NCI-H2171 treated with DMSO at 0.1 percent for 48 hours (cell line): ENCODE measurements around the gene AGBL4.
"Not testable (repeated sequence)": the region's sequence is repeated elsewhere in the genome, so short reads cannot be mapped to it uniquely, and the experiment has no call there.

Experiments used
- DNase-seq: peaks from one replicate; lab custom pipeline; 2025; lab: John Stamatoyannopoulos, UW

Gene AGBL4

DNA sequence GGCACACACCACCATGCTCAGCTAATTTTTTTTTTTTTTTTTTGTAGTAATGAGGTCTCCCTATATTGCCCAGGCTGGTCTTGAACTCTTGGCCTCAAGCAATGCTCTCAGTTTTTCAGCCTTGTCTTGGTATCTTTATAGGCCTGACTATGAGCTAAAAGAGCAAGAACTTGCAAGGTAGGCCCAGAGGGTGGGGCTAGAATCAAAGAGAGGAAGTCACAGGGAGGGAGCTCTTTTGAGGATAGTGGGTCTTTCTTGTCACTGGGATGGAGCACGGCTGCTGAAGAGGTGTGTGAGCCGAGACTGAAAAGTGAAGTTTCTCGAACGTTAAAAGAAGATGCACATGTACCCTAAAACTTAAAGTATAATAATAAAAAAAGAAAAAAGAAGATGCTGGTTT lies 987.1 kb downstream of the AGBL4 start:
- DNase-seq, result no peak

GRCh38 chr1:49028396-49028795 lies 995.4 kb downstream of the AGBL4 start:
- DNase-seq, result no peak

GRCh38 chr1:49026230-49026811 lies 997.4 kb downstream of the AGBL4 start:
- DNase-seq, result peak; percentile 45

DNA sequence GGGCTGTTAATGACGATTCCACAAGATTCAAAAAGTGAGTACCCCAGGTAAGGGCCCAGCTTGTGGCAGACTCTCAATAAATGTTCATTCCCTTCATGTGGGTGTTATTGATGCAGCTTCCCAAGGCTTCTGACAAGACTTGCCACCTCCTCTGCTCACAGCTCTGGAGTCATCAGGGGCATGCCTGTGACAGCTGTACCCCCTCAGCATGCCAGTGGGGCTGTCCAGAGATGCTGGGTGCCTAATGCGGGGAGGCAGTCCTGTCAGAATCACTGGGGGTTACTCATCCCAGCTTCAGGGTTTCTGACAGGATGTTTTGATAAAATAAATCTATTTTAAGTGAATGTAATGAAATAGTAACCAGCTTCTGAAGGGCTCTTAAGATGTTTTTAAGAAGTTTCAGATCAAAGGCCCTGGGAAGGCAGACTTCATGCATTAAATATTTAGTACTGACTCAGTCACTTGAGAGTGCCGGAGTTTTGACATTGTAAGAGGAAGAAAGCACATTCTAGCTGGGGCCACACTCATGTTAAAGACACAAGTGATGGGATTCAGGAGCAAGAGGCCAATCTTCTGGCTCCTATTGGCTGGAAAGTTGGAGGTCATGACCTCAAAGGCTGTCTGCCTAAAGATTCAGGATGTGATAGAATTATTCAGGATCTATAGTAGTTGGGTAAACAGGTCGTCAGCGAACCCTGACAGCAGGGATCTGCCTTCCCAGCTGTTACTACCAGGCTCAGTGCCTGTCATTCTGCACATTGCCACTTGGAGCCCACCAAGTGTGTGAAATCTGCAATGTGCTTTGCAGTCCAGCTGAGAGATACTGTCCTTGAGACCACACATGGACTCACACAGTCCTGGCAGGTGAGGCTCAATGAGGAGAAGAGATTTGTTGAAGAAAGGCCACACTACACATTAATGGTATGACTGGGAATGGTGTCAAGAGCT lies 1007.5 kb downstream of the AGBL4 start:
- peak; percentile 77 for DNase-seq

GRCh38 chr1:49013079-49013478 lies 1010.7 kb downstream of the AGBL4 start:
- no peak for DNase-seq

- DNase-seq, result not testable (repeated sequence)
Observed at GRCh38 chr1:49002981-49003380, 1020.8 kb downstream of the AGBL4 start.

- no peak for DNase-seq
Observed at GRCh38 chr1:48999321-48999720, 1024.4 kb downstream of the AGBL4 start.

GRCh38 chr1:48996311-48996710 lies 1027.4 kb downstream of the AGBL4 start:
- no peak for DNase-seq

DNA sequence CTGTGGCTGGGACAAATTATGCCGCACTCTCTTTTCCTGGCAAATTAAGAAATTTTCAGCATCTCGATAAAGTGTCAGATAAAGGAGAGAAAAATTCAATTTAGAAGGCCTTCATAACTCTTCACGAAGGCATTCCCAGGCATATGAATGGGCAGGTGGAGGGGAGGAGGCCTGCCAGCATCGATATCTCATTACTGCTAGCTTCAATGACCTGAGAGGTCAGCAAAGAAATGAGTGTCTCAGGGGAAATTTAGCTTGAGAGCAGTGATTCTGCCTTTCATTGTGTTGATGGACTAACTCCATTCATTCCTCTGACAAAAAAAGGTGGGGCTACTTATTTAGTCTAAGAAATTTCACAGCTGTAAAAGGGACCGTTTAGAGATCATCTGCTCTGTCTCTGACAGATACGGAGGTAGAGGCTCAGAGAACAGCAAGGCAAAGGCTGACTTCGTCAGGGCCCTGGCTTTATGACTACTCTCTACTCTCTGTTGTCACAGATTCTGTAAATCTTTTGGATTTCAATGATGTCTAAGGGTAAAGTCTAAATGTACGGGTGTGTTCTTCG lies 1035.0 kb downstream of the AGBL4 start:
- no peak for DNase-seq

DNA sequence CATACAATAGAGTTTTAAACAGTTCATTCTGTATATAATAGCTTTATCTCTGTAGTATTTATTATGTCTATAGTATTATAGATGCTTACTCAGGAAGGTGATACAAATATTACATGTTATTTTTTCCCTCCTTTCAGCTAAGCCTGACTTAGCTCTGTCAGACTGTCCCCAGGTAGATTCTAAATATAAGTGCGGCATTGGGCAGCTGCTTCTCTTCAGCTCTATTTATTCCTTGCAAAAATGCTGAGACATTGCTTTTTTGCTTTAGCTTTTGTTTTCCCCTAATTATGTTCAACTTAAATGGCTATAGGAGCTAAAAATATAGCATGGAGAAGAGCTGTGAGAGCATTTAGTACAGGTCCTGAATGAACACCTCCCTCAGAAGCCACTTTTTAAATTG lies 1043.8 kb downstream of the AGBL4 start:
- no peak for DNase-seq

DNA sequence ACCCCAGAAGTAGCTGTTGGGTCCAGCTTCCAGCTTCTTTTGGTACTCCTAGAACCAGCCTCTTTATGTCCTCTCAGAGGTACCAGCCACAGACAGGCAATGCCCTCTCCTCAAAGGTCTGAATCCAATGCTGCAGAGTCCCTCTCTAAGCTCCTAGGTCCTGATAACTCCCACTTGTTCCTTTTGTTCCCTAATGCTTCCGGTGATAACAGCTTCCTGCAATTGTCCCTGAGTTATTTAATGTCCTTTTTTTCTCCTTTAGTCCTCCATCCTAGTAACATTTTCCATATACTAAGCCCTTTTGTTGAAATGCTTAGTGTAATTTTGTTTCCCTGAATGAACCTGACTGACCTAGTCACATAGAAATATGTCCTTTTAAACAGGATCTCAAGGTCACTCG lies 1045.3 kb downstream of the AGBL4 start:
- no peak for DNase-seq

DNA sequence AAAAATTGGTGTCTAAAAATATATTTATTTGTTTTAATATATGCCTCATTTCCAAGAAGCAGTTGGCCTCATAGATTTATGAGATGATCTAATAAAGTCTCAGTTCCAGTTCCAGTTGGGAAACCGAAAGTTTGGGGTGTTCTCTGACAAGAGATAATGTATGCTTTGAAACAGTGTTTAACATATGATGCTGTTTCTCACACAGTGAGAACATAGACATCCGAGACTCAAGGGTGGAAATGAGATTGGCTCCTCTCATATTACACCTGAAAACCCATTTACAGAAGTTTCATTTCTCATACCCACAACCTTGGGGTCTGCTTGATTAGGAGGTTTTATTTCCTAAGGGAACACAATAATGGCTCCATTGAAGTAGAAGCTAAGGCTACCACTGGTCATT lies 1046.5 kb downstream of the AGBL4 start:
- no peak for DNase-seq

DNA sequence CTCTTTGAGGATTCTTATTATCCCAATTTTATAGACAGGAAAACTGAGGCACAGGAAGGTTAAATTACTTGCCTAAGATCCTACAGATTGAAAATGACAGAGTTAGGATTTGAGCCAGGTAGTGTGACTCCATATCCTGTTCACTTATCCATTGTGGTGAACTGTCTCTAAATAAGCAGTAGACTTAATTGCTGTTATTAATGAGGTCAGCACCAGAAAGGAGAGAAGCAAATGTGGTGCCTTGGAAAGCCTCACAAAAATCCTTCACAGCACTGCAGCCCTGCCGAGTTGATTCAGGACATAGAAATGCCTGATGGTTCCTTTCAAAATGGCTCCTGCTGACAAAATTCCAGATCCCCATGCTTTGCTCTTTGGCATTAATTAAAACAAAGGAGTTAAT lies 1053.8 kb downstream of the AGBL4 start:
- no peak for DNase-seq

- no peak for DNase-seq
Observed at GRCh38 chr1:48967318-48967717, 1056.4 kb downstream of the AGBL4 start.

DNA sequence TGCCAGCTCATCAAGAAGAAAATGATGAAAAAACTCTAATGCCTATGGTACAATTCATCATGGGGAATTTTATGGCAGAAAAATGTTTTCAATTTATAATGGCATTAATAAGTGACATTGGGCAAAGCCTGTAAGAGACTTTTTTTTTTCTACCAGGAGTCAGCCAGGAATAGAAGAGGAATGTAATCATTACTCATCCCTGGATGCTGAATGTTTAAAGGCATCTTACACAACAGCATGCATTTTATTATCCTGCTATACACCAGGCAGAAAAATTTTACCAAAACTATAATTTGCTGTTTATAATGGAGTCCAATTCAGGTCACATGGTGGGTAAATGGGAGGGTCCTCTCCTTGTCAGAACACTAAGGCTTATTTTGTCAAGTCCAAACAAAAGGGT lies 1057.2 kb downstream of the AGBL4 start:
- DNase-seq, result no peak

DNA sequence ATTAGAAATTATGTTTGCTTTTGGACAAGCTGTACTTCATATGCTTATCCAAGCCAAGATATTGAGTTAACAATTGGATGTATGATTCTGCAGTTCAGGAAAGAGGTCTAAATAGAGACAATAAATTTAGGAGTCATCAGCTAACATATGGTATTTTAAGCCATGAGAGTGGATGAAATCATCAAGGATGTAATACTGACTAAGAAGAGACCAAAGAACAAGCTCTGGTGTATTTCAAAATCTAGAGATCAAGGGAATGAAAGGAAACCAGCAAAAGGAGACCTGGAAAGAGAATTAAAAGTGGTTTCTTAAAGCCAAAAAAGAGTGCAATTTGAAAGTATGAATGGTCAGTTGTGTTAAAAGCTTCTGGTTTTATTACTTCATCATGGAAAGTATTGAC lies 1063.4 kb downstream of the AGBL4 start:
- no peak for DNase-seq

DNA sequence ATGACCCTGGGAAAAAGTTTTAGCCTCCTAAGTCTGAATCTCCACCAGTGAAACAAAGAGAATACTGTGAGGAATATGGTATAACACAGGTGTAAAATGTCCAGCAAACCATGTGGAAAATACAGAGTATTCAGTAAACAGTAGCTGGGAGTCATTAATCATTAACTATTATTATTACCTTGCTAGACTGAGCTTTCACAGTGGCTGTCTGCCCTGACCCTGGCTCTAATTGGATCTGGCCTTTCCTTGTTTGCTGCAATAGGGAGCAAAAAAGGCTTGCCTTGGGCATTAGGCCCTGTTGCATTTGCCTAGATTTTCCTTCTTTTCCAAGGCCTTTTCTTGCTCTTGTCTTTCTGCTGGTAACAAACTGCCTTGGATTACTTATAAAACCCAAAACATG lies 1068.0 kb downstream of the AGBL4 start:
- no peak for DNase-seq

GRCh38 chr1:48953617-48954016 lies 1070.1 kb downstream of the AGBL4 start:
- no peak for DNase-seq

GRCh38 chr1:48948562-48948961 lies 1075.2 kb downstream of the AGBL4 start:
- no peak for DNase-seq

DNA sequence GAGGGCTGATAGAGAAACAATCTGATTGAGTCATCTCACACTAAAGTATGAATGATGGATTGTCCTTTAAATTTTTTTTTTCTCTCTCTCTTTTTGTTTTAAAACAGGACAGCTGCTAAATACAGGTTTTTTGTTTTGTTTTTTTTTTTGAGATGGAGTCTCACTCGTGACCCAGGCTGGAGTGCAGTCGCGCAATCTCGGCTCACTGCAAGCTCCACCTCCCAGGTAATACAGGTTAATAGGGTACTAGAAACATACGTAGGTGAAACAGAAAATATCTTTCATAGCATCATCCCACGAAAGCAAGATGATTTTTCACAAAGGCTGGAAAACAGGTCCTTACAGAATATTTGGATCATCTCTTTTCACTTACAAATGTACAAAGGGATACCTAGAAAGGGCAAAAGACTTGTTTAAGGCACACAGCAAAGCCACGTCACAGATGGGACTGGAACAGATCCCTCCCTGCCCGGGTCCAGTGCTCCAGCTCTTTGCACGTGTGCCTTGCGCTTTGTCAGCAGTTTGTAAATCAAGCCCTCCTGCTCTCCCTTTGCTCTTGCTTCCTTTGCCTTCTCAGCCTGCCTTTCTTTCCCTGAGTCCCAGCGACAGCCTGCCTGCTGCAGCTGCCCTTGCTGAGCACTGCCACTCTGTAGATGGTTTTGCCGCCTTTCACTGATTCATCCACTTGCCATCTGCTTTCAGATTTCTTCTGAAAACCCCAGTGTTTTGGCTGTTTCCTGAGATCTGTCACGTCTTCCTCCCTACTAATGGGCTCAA lies 1075.8 kb downstream of the AGBL4 start:
- DNase-seq, result peak; percentile 89

- DNase-seq, result no peak
Observed at GRCh38 chr1:48946070-48946469, 1077.7 kb downstream of the AGBL4 start.

GRCh38 chr1:48944811-48945210 lies 1078.9 kb downstream of the AGBL4 start:
- DNase-seq, result no peak
